ES-I3 (cell line): ENCODE results near the gene CRIM1.

ENCODE experiments used
- H3K36me3 ChIP-seq: 2 replicates; pipeline ENCODE4 v1.6.1; 2013; ENCODE audit warnings: mild to moderate bottlenecking, low read length, control low read depth, moderate library complexity; ENCODE audit not compliant: insufficient read depth
- H3K4me1 ChIP-seq: 2 replicates; pipeline ENCODE4 v1.6.1; 2013; ENCODE audit warnings: mild to moderate bottlenecking, control low read depth, low read length; ENCODE audit not compliant: insufficient read depth
- H3K9ac ChIP-seq: 2 replicates; pipeline ENCODE4 v1.6.1; 2013; ENCODE audit warnings: low read depth, mild to moderate bottlenecking, low read length, moderate library complexity
- H3K9me3 ChIP-seq: 2 replicates; pipeline ENCODE4 v1.6.1; 2013; ENCODE audit warnings: mild to moderate bottlenecking, low read length, moderate library complexity; ENCODE audit not compliant: control insufficient read depth, insufficient read depth

Gene CRIM1

DNA sequence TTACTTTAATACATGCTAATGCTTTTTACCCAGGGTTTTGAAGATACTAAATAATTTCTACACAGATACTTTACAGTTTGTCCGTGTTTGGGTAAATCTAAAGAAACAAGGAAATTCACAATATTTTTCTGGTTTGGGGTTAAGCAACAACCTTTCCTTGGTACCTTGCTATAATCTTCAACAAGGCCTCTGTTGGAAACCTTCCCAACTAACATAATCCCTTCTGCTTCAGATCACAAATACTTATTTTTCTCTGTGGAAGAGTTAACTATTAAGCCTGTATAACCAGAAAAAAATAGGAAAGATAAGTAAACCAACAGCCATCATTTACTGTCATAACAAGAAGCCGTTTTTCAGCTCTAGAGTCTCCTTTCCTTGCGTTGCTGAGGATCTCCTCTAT, 227.4 kb downstream of the CRIM1 start:
- Histone ChIP-seq H3K9me3 (no peaks in the 10 kb centered on the region), H3K4me1 (no peaks in the 10 kb centered on the region), H3K9ac (no peak overlapping the region), H3K36me3 (peaks cover 23% of the 10 kb centered on the region)

DNA sequence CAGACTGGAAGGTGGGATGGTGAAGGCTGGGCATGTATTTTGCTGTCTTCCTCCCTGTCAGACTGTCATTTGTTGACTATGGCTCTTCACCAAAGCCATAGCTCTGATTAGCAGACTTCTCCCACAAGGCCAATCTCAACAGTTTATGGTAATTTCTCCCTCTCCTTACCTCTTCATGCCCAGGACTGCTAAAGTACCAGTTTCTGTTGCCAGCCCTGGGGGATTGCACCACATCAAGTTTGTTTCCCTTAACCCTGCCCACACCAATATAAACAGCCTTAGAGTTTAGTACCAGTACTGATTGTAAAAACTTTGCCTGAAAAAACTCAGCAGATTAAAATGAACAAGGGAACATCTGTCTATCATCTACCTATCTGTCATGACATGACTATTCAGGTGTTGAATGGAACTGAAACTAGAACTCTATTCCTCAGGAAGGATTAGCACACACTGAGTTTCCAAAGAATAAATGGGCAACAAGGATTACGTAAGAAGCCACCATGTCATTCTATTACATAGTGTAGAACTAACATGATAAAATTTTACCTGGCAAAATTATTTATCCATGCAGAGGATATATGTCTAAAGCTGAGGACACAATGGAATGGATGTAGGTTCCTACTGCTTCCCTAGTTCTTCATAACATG, 228.7 kb downstream of the CRIM1 start:
- H3K9ac ChIP-seq = no peak overlapping the region

DNA sequence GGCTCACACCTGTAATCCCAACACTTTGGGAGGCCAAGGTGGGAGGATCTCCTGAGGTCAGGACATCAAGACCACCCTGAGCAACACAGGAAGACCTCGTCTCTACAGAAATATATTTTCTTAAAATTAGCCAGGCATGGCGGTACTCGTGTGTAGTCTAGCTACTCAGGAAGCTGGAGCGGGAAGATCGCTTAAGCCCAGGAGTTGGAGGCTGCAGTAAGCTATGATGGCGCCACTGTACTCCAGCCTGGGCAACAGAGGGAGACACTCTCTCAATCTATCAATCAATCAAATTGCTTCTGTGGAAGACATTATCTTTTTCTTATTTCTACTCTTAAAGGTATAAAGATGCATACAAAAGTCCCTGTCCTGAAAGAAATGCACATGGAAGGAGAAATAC, 231.1 kb downstream of the CRIM1 start:
- H3K9me3 ChIP-seq = no peaks in the 10 kb centered on the region
- H3K9ac ChIP-seq = no peak overlapping the region
- no peaks in the 10 kb centered on the region for H3K4me1 ChIP-seq
- peaks cover 9% of the 10 kb centered on the region for H3K36me3 ChIP-seq

More for the DNA sequence above, 228.7 kb downstream of the CRIM1 start:
- H3K36me3 ChIP-seq = peaks cover 19% of the 10 kb centered on the region
- H3K4me1 ChIP-seq = no peaks in the 10 kb centered on the region
- no peaks in the 10 kb centered on the region for H3K9me3 ChIP-seq

DNA sequence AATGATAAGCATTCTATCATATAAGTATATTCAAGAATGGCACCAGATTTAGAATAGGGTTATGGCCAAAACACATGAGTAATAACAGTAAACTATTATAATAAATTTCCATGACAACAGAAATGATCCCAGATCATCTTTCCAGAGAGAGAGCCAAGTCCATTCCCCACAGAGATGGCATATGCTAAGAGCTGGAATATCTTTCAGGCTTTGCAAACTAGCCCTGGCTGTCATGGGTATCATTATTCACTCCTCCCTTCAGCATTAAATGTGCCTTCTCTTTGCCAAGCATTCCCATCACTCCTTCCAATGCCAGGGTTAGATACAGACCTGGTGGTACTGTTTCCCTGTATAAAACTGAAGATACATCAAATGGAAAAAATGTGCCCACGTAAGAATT, 231.5 kb downstream of the CRIM1 start:
- peaks cover 9% of the 10 kb centered on the region for H3K36me3 ChIP-seq
- H3K9ac ChIP-seq = no peak overlapping the region
- no peaks in the 10 kb centered on the region for H3K9me3 ChIP-seq
- H3K4me1 ChIP-seq = no peaks in the 10 kb centered on the region

DNA sequence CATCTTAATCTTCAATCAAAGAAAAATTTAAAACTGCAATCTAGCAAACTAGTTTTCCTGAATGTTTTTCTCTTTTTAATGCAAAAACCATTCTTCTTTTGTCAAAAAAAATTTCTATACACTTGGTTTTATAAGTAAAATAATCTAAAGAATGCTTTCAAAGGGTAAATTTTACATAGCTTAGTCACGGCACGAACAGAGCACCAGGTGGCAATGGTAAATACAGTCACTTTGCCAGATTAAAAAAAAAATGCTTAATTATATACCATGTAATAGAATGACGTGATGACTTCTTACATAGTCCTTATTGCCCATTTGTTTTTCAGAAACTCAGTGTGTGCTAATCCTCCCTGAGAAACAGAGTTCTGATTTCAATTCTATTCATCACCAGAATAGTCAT, 232.0 kb downstream of the CRIM1 start:
- no peak overlapping the region for H3K9ac ChIP-seq
- H3K4me1 ChIP-seq = no peaks in the 10 kb centered on the region
- H3K9me3 ChIP-seq = no peaks in the 10 kb centered on the region
- H3K36me3 ChIP-seq = peaks cover 9% of the 10 kb centered on the region

DNA sequence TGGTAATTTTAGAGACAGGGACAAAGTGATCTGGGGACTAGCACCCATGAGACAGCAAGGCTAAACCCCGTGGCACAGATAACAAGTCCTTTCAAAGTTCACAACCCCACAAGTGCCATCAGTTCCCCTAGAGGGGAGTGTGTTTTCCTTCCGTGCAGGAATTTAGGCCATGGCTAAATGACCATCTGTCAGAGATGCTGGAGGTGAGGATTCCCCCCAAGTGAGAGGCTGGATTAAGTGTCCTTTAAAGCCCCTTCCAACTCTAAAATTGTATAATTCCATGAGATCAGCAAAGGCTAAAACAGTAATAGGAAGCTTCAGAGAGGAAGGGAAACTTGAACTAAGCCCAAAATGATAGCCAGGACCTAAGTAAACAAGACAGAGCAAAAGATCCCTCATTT, 233.7 kb downstream of the CRIM1 start:
- Histone ChIP-seq H3K36me3 (peaks cover 5% of the 10 kb centered on the region; the same call in 1 of the 2 replicates), H3K9ac (no peak overlapping the region), H3K4me1 (no peaks in the 10 kb centered on the region), H3K9me3 (no peaks in the 10 kb centered on the region)

DNA sequence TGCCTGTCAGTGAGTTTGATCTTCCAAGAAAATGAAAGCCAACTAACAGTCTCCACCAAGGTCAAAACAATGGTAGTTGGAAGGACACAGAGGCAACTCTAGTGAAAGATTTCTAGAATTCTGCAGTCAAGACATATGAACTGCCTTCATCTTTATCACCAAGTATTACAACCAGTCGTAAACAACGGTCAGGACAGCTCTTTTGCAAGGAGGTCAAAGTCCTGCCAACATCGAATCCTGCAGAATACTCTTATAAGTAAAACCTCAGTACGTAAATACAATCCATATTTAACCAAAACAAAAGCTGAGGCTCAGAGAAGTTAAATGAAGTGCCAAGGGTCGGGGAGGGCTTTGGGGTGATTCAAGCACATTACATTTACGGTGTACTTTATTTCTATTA, 239.3 kb downstream of the CRIM1 start:
- Histone ChIP-seq H3K9me3 (no peaks in the 10 kb centered on the region), H3K9ac (no peak overlapping the region), H3K4me1 (peaks cover 13% of the 10 kb centered on the region; the same call in 1 of the 2 replicates), H3K36me3 (0 out of 2 replicates have a peak, but pooled peaks cover 5% of the 10 kb centered on the region)

DNA sequence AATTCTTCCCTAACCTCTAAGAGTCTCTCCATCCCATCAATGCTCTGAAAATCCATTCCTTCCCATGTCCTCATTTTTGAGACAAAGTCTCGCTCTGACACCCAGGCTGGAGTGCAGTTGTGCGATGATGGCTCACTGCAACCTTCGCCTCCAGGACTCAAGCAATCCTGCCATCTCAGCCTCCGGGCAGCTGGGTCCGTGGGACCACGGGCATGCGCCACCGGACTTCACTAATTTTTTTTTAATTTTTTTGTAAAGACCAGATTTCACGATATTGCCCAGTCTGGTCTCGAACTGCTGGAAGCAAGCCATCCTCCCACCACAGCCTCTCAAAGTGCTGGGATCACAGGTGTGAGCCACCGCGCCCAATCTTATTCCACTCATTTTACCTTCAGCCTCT, 240.8 kb downstream of the CRIM1 start:
- no peaks in the 10 kb centered on the region for H3K36me3 ChIP-seq
- H3K9ac ChIP-seq = no peak overlapping the region; the same call in 1 of the 2 replicates
- H3K9me3 ChIP-seq = no peaks in the 10 kb centered on the region
- H3K4me1 ChIP-seq = peaks cover 13% of the 10 kb centered on the region; the same call in 1 of the 2 replicates

DNA sequence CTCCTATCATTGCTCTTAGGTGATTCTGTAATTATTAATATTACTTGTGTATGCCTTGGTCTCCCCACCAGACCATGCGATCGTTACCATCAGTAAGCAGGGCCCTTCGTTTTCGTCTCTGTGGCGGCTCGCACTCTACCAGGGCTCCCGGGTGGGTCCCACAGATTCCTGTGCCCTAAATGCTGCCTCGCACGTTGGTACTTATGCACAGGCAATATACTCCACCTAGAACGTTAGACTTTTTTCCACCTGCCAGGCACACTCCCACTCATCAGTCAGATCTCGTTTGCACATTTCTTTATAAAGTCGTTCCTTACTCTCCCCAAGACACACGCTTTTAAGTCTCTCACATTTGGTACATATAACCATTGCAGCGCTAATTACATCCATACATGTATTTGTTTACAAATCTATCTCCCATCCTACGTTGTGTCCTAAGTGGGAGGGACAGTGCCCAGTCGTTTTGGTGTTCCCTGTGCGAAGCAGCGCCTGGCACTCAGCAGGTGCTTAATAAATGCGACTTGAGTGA, 241.5 kb downstream of the CRIM1 start:
- no peaks in the 10 kb centered on the region for H3K9me3 ChIP-seq
- H3K9ac ChIP-seq = peak overlapping the region; percentile 72

DNA sequence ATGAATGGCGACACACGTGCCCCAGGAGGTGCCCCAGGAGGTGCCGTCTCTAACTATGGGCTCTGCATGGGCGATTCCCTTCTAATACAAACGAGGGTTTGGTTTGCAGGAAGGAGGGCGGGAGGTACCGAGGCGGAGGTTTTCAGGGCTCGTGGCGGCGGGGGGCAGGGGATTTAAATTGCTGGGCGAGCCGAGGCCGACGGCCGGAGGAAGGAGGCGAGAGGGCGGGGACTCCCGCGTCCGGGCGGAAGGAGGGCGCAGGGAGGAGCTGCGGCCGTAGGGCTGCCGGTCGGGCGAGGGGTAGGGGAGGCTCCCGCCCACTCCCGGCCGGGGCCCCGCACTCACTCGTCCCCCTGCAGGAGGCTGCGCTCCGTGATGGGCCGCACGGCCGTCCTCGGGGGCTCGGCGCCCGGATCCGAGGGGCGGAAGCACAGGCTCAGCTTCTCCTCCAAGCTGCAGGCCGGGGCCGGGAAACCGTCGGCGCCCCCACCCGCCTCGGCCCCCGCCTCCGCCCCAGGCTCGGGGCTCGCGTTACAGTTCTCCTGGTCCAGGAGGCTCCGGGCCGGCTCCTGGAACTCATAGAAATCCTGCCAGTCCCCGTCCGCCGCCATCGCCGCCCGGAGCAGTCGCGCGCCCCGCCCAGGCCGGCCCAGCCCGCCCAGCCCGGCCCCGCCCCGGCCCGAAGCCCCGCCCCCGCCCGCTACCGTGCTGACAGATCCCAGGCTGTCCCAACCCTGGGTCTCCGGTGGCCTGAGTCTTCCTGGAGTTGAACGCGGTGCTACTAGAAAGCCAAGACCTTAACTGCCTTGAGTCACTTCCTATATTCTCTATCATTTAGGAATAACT, 242.2 kb downstream of the CRIM1 start, which contains the start of gene FEZ2:
TSS of gene FEZ2 (minus strand) at position 637 of the 846 bp plus-strand sequence. CDS start at position 611, 26 bp downstream.
- Histone ChIP-seq H3K9ac (peak within 1 kb of the TSS; percentile 72), H3K9me3 (no peaks in the 10 kb centered on the region), H3K36me3 (no peaks in the 10 kb centered on the region), H3K4me1 (peaks cover 13% of the 10 kb centered on the region; the same call in 1 of the 2 replicates)

More for the DNA sequence above, 241.5 kb downstream of the CRIM1 start:
- Histone ChIP-seq H3K4me1 (peaks cover 13% of the 10 kb centered on the region; the same call in 1 of the 2 replicates), H3K36me3 (no peaks in the 10 kb centered on the region)
